Measurements from ENCODE around the gene TMEM82. TPM values are rescaled to one million over a fixed set of nuclear protein-coding genes. Genes with fewer than 3 reads are reported as not detected.

Gene TMEM82
- total RNA-seq, 2 experiments from 2014 or later: not detected

DNA sequence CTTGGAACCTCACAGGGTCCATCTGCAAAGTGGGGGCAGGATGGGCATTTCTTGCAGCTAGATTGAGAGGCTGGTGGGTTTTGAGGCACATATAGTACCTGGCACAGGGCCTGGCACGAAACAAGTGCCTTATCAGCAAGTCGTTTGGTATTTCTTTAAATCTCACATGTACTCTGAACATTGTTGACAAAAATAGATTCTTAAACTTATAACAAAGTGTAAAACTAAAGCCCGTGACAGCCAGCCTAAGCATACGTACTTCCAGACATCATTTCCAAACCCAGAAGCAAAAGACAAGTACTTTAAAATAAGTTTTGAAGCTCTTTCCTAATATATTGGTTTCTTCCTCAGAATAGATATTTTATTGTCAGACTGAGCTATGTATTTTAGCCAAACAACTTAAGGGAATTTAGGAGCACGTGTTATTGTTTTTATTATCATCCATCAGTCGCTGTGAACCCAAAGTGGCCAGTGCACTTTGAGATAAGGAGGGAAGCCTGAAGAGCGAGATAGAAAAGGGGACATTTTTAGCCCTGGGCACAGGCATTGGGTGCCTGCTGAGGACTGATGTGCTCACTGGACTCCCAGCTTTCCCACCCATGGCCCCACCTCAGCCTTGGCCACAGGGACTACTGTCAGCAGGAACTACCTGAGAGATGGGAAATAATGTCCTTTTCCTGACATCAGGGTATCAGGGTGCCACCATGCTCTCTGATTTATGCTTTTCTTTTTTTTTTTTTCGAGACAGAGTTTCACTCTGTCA lies 19.2 kb downstream of the TMEM82 start:
- Histone ChIP-seq H2AFZ (ENCODE audit: low read length) (no peak overlapping the region), H3K4me1 (ENCODE audit: insufficient read depth, low read length, poor library complexity, severe bottlenecking) (peaks cover 4% of the 10 kb centered on the region), H3K36me3 (ENCODE audit: insufficient read depth, low read length) (no peaks in the 10 kb centered on the region), H3K4me2 (ENCODE audit: low read length) (no peak overlapping the region), H3K27ac (ENCODE audit: low read depth, low read length, poor library complexity, severe bottlenecking) (no peak overlapping the region), H3K9me3 (ENCODE audit: low read length) (no peaks in the 10 kb centered on the region), H3K9me2 (ENCODE audit: insufficient read depth, low read length) (no peaks in the 10 kb centered on the region), H4K20me1 (ENCODE audit: insufficient read depth, low read length) (no peaks in the 10 kb centered on the region), H3K4me3 (ENCODE audit: low read depth, low read length, poor library complexity, severe bottlenecking) (no peak overlapping the region), H3K79me2 (ENCODE audit: insufficient read depth, low read depth, low read length) (no peaks in the 10 kb centered on the region)
- intact Hi-C loops (cut with micrococcal nuclease; ENCODE audit: unreplicated experiment): no loop called here
- CTCF ChIA-PET (ENCODE audit: unreplicated experiment): no interaction called here
- POLR2A ChIA-PET: interaction anchor here (0.6 to 0.7 kb wide), 2 partner anchors 296 to 356 kb away, joined by 3 to 5 read pairs; no protein-coding TSS in a partner anchor
- no peak for TF ChIP-seq EZH2phosphoT487 (IDR thresholded peaks at IDR 0.05; ENCODE audit: borderline replicate concordance, low read depth, low read length)
- TF ChIP-seq, protein P1, sequence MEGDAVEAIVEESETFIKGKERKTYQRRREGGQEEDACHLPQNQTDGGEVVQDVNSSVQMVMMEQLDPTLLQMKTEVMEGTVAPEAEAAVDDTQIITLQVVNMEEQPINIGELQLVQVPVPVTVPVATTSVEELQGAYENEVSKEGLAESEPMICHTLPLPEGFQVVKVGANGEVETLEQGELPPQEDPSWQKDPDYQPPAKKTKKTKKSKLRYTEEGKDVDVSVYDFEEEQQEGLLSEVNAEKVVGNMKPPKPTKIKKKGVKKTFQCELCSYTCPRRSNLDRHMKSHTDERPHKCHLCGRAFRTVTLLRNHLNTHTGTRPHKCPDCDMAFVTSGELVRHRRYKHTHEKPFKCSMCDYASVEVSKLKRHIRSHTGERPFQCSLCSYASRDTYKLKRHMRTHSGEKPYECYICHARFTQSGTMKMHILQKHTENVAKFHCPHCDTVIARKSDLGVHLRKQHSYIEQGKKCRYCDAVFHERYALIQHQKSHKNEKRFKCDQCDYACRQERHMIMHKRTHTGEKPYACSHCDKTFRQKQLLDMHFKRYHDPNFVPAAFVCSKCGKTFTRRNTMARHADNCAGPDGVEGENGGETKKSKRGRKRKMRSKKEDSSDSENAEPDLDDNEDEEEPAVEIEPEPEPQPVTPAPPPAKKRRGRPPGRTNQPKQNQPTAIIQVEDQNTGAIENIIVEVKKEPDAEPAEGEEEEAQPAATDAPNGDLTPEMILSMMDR (conservative IDR thresholded peaks at IDR 0.05; ENCODE audit: low read length): no peak
- BruUV-seq (replicated peaks): no TSS peak
- DNase-seq (ENCODE audit: low spot score): no peak

- peaks cover 4% of the 10 kb centered on the region for H3K4me1 ChIP-seq (ENCODE audit: insufficient read depth, low read length, poor library complexity, severe bottlenecking)
- no peaks in the 10 kb centered on the region for H4K20me1 ChIP-seq (ENCODE audit: insufficient read depth, low read length)
- ChIA-PET CTCF (ENCODE audit: unreplicated experiment) (no interaction called here), POLR2A (no interaction called here)
- no peaks in the 10 kb centered on the region for H3K36me3 ChIP-seq (ENCODE audit: insufficient read depth, low read length)
- BruUV-seq (replicated peaks): no TSS peak
- no peaks in the 10 kb centered on the region for H3K9me3 ChIP-seq (ENCODE audit: low read length)
- no peaks in the 10 kb centered on the region for H3K79me2 ChIP-seq (ENCODE audit: insufficient read depth, low read depth, low read length)
- no peak overlapping the region for H3K27ac ChIP-seq (ENCODE audit: low read depth, low read length, poor library complexity, severe bottlenecking)
- DNase-seq (ENCODE audit: low spot score): no peak
- H3K9me2 ChIP-seq (ENCODE audit: insufficient read depth, low read length): no peaks in the 10 kb centered on the region
- H2AFZ ChIP-seq (ENCODE audit: low read length): no peak overlapping the region
- intact Hi-C loops (cut with micrococcal nuclease; ENCODE audit: unreplicated experiment): no loop called here
- H3K4me2 ChIP-seq (ENCODE audit: low read length): no peak overlapping the region
- no peak overlapping the region for H3K4me3 ChIP-seq (ENCODE audit: low read depth, low read length, poor library complexity, severe bottlenecking)
- TF ChIP-seq, protein P1 (conservative IDR thresholded peaks at IDR 0.05; ENCODE audit: low read length): no peak
- TF ChIP-seq EZH2phosphoT487 (IDR thresholded peaks at IDR 0.05; ENCODE audit: borderline replicate concordance, low read depth, low read length): no peak
Observed at GRCh38 chr1:15762546-15762945, 20.2 kb downstream of the TMEM82 start.

DNA sequence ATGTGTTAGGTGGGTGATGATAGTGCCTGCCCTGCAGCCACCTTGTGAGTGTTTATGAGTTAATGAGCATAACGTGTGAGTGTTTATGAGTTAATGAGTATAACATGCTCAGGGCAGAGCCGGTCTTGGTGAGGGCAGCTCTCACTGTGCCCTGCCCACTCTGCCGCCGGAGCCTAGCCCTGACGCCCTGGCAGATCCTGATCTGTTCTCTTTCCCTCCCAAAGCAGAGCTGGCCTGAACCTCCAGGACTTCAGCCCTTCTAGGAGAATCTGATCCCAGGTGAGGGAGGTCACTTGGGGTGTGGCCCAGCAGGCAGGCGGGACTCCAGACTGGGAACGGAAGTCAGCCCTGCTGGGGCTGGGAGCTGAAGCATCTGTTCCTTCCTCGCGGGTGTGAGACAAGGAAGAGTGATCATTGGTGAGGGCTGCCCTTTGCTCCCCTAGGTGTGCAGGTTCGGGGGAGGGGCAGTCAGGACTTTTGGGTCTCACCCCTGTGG lies 22.0 kb downstream of the TMEM82 start:
- Histone ChIP-seq H2AFZ (ENCODE audit: low read length) (no peak overlapping the region), H3K27ac (ENCODE audit: low read depth, low read length, poor library complexity, severe bottlenecking) (no peak overlapping the region), H3K4me1 (ENCODE audit: insufficient read depth, low read length, poor library complexity, severe bottlenecking) (peaks cover 4% of the 10 kb centered on the region), H4K20me1 (ENCODE audit: insufficient read depth, low read length) (no peaks in the 10 kb centered on the region), H3K4me2 (ENCODE audit: low read length) (no peak overlapping the region), H3K79me2 (ENCODE audit: insufficient read depth, low read depth, low read length) (no peaks in the 10 kb centered on the region), H3K4me3 (ENCODE audit: low read depth, low read length, poor library complexity, severe bottlenecking) (no peak overlapping the region), H3K9me2 (ENCODE audit: insufficient read depth, low read length) (no peaks in the 10 kb centered on the region), H3K9me3 (ENCODE audit: low read length) (no peaks in the 10 kb centered on the region), H3K36me3 (ENCODE audit: insufficient read depth, low read length) (no peaks in the 10 kb centered on the region)
- no TSS peak for BruUV-seq (replicated peaks)
- intact Hi-C loops (cut with micrococcal nuclease; ENCODE audit: unreplicated experiment): no loop called here
- ChIA-PET POLR2A (no interaction called here), CTCF (ENCODE audit: unreplicated experiment) (no interaction called here)
- DNase-seq (ENCODE audit: low spot score): no peak
- TF ChIP-seq, protein P1 (conservative IDR thresholded peaks at IDR 0.05; ENCODE audit: low read length): no peak
- TF ChIP-seq EZH2phosphoT487 (IDR thresholded peaks at IDR 0.05; ENCODE audit: borderline replicate concordance, low read depth, low read length): no peak
